Left lung (tissue), 10 donors: ENCODE results near the gene CCS. TPM values are rescaled to one million over a fixed set of nuclear protein-coding genes. Genes with fewer than 3 reads are reported as not detected.

ENCODE experiments used
- ATAC-seq: fragments of 200-7000 bp; cut with Tn5 transposase; one replicate; pipeline ENCODE4 v1.9.1; 2020; ENCODE audit warnings: moderate library complexity
- DNase-seq, 4 donors: peaks; one replicate each; pipeline ENCODE4 v3.0.0-alpha.2; 2013 to 2020
- H3K27ac ChIP-seq, 2 donors: fragments of 200-600 bp; sonication (generic) in 1 of 2; one replicate each; pipeline versions ENCODE4 v1.5.0 to v1.8.0; 2020 to 2021
- H3K27me3 ChIP-seq, 2 donors: fragments of 200-600 bp; sonication (generic) in 1 of 2; one replicate each; pipeline versions ENCODE4 v1.5.0 to v1.8.0; 2020 to 2021
- H3K36me3 ChIP-seq, 2 donors: fragments of 200-600 bp; sonication (generic) in 1 of 2; one replicate each; pipeline versions ENCODE4 v1.5.0 to v1.8.0; 2020 to 2021
- H3K4me1 ChIP-seq, 2 donors: fragments of 200-600 bp; one replicate each; pipeline ENCODE4 v1.8.0; 2021
- H3K4me3 ChIP-seq, 2 donors: fragments of 200-600 bp; sonication (generic) in 1 of 2; one replicate each; pipeline versions ENCODE4 v1.5.0 to v1.8.0; 2020 to 2021; ENCODE audit warnings: mild to moderate bottlenecking in 1 of 2
- H3K9me3 ChIP-seq, 2 donors: fragments of 200-600 bp; sonication (generic) in 1 of 2; one replicate each; pipeline versions ENCODE4 v1.5.0 to v1.8.0; 2020 to 2021
- intact Hi-C, 2 donors: fragments of 100-400 bp; cut with DNase I; formaldehyde crosslinking; loops; one replicate each; pipeline versions ENCODE4 v1.11.2 to v1.14.2; 2022
- polyA plus RNA-seq, 6 donors: library from polyadenylated mRNA; unstranded; fragments of 120-200 nt; gene quantifications; one replicate each; pipeline ENCODE4 v1.2.1, GENCODE V29; 2013; ENCODE audit not compliant: insufficient read length in 6 of 6
- total RNA-seq, 2 donors: library from RNA; stranded (reverse); fragmentation: NEBNext Ultra II Directional; extraction: Animal tissue kit (Norgen Biotek cat#: 25700); gene quantifications; one replicate each; pipeline ENCODE4 v1.2.1, GENCODE V29; 2021
- TF ChIP-seq, protein P1 (sequence below), 2 donors: fragments of 200-600 bp; sonication (generic) in 1 of 2; IDR thresholded peaks; one replicate each; pipeline versions ENCODE4 v1.5.0 to v1.8.0; 2021; ENCODE audit warnings: antibody characterized with exemption in 2 of 2
- donor health status: DM: no; HTN: yes; CAD: no.
- donor health status: DM: no; HTN: no; CAD: no.

Gene CCS
- total and polyA plus RNA-seq, 8 donors, result 29.0 to 101 (median 82.0) TPM

DNA sequence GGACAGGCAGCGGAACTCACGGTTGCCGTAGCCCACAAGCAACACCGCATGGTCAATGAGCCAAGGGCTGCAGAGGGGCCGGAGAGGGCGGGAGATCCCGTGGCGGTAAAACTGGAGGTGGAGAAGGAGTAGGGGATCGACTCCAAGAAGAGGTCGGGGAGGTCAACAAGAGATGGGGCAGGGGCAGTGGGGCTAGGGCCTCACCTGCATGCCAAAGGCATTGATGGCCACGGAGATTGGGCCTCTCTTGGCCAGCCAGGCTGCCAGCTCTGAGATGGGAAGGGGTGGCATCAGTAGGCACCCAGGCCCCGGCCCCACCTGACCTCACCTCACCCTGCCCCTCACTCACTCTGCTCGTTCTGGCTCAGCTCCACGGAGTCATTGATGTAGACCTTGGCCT, 28.4 kb upstream of the CCS start:
- Histone ChIP-seq H3K9me3 (no peaks in the 10 kb centered on the region), H3K4me1 (peaks cover 0 to 15% of the 10 kb centered on the region in 2 donors), H3K36me3 (no peaks in the 10 kb centered on the region), H3K27me3 (peaks cover 0 to 24% of the 10 kb centered on the region in 2 donors), H3K27ac (no peak overlapping the region), H3K4me3 (no peak overlapping the region)
- DNase-seq, result peak in 1 of 4 donors; percentile 53
- intact Hi-C loops, result no loop called here
- no peak for ATAC-seq
- TF ChIP-seq, protein P1, sequence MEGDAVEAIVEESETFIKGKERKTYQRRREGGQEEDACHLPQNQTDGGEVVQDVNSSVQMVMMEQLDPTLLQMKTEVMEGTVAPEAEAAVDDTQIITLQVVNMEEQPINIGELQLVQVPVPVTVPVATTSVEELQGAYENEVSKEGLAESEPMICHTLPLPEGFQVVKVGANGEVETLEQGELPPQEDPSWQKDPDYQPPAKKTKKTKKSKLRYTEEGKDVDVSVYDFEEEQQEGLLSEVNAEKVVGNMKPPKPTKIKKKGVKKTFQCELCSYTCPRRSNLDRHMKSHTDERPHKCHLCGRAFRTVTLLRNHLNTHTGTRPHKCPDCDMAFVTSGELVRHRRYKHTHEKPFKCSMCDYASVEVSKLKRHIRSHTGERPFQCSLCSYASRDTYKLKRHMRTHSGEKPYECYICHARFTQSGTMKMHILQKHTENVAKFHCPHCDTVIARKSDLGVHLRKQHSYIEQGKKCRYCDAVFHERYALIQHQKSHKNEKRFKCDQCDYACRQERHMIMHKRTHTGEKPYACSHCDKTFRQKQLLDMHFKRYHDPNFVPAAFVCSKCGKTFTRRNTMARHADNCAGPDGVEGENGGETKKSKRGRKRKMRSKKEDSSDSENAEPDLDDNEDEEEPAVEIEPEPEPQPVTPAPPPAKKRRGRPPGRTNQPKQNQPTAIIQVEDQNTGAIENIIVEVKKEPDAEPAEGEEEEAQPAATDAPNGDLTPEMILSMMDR (IDR thresholded peaks at IDR 0.05), result no peak

DNA sequence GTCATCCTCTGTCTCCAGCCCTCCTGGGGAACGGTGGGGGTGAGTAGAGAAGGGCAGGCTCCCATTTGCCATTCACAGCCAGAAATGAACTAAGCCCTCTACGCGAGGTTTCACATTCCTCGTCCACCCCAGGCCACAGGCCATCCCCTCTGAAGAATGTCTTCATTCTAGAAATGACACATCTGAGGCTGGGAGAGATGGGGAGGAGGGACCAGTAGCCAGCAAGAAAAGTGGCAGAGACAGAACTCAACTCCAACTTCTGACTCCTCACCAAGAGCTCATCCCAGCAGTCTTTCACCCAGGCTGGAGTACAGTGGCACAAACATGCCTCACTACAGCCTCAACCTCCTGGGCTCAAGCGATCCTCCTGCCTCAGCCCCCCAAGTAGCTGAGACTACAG, 28.0 kb upstream of the CCS start:
- ATAC-seq, result no peak
- H3K36me3 ChIP-seq, result no peaks in the 10 kb centered on the region
- intact Hi-C loops, result no loop called here

DNA sequence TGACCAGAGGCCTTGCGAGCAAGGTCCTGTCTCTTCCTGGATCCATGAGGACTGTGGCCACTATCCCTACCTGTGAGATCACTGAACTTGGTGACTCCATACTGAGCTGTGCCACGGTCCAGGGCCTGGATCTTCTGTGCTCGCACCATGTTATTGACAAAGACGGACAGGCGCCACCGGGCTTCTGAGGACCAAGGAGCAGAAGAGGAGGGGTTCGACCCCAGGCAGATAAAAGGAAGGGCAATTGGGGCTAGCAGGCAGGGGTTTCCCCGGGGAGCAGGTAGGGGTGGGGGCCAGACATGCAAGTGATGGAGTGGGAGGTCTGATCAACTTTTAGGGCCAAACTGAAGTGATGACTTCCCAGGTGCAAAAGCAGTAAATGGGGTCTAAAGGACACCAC, 26.8 kb upstream of the CCS start:
- Histone ChIP-seq H3K27me3 (peaks cover 0 to 24% of the 10 kb centered on the region in 2 donors), H3K9me3 (no peaks in the 10 kb centered on the region), H3K4me1 (peaks cover 0 to 15% of the 10 kb centered on the region in 2 donors), H3K36me3 (no peaks in the 10 kb centered on the region), H3K27ac (no peak overlapping the region), H3K4me3 (no peak overlapping the region)
- intact Hi-C loops, result no loop called here
- TF ChIP-seq, protein P1 (IDR thresholded peaks at IDR 0.05), result no peak
- ATAC-seq (no peak), DNase-seq (peak in 1 of 4 donors; percentile 60)

More for the DNA sequence above, 28.0 kb upstream of the CCS start:
- Histone ChIP-seq H3K27ac (no peak overlapping the region), H3K4me3 (no peak overlapping the region), H3K4me1 (peaks cover 0 to 15% of the 10 kb centered on the region in 2 donors), H3K27me3 (peaks cover 0 to 24% of the 10 kb centered on the region in 2 donors), H3K9me3 (no peaks in the 10 kb centered on the region)
- TF ChIP-seq, protein P1 (IDR thresholded peaks at IDR 0.05), result no peak
- no peak for DNase-seq

DNA sequence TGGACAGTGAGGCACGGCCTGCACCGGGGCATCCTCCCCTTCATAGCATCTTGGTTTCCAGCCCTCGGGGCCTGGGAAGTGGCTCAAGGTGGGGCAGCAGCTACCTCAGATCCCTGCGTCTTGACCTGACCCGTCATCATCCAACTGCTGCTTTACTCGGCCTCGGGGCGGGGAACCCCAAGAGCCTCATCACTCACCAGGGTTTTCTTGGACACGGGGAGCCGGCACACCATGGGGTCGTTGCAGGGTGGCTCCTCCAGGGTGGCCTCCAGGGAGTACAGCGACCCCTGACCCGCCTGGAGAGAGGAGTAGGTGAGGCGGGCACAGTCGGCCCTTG, 25.2 kb upstream of the CCS start:
- no peaks in the 10 kb centered on the region for H3K36me3 ChIP-seq
- no peak for ATAC-seq
- intact Hi-C loops, result no loop called here
- TF ChIP-seq, protein P1 (IDR thresholded peaks at IDR 0.05), result no peak
- H3K4me1 ChIP-seq, result peaks cover 0 to 15% of the 10 kb centered on the region in 2 donors
- H3K9me3 ChIP-seq, result no peaks in the 10 kb centered on the region
- no peak overlapping the region for H3K27ac ChIP-seq
- peak overlapping the region; percentile 57 to 60 for H3K4me3 ChIP-seq
- no peak for DNase-seq
- H3K27me3 ChIP-seq, result peaks cover 0 to 24% of the 10 kb centered on the region in 2 donors

DNA sequence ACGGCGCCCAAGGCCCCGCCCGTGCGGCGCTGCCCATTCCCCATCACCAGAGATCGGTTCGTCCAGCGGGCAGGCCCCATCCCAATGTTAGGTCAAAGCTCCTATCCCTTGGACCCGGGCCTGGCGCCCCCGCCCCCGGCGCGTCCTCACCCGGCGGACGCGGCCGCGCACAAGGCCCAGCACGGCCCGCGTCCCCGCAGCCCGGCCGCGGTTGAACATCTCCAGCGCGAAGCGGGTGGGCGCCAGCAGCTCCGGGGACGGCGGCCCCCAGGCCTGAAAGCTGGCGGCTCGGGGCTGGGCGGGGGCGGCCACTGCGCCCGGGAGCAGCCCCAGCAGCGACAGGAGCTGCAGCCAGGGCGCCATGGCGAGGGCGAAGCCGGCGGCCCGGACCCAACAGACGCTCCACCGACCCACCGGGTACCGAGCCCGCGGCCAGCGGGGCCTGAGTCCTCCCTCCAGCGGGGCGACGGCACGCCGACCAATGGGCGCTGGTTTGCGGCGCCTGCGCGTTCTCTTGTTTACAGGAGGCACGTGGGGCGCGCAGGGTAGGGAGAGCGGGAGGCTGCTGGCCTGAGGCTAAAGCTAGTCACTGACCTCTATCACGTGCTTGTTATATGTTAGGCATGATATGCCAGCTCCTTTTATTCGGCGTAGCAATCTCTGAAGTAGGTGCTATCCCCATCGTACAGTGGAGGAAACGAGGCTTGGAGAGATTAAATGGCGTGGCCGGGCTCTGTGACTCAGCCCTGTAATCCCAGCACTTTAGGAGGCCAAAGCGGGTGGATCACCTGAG, 24.7 kb upstream of the CCS start, which contains the start of gene CTSF:
Gene CTSF, minus strand, starts transcription at position 483 of the 793 bp plus-strand sequence. Its CDS starts 120 bp downstream, at position 363.
- peaks cover 0 to 15% of the 10 kb centered on the region in 2 donors for H3K4me1 ChIP-seq
- TF ChIP-seq, protein P1 (IDR thresholded peaks at IDR 0.05), result no peak
- peak; percentile 64 to 96 (median 83) for DNase-seq
- intact Hi-C loops, result no loop called here
- ATAC-seq, result peak; percentile 98
- peak within 1 kb of the TSS; percentile 57 to 60 for H3K4me3 ChIP-seq
- H3K27ac ChIP-seq, result no peak within 1 kb of the TSS
- no peaks in the 10 kb centered on the region for H3K9me3 ChIP-seq
- no peaks in the 10 kb centered on the region for H3K36me3 ChIP-seq
- peaks cover 0 to 24% of the 10 kb centered on the region in 2 donors for H3K27me3 ChIP-seq
